ENCODE measurements around the gene NDFIP1. TPM values are rescaled to one million over a fixed set of nuclear protein-coding genes. Genes with fewer than 3 reads are reported as not detected.

The NDFIP1 gene
- total and polyA plus RNA-seq, 5 donors from 2014 or later: 68.2 to 109 (median 80.5) TPM

DNA sequence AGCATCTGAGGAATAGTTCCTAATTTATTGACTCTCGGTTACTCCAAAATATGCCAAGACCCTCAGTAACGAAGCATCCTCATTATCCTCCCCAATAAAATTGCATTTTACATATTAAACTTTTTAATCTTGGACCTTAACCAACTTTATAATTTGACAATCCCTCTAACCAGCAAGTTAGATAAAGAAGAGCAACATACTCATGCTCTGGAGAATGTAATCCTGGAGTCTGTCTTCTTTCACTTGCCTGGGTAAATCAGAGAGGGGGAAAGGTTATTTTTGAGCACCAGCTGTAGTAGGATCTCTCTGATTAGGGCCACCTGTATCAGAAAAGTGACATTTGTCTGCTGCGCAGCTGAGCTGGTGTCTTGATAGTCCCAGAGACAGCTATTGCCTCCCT lies 59.8 kb downstream of the NDFIP1 start:
- H3K27ac Mint-ChIP-seq: no peak overlapping the region
- Histone ChIP-seq H3K4me1 (ENCODE audit: control insufficient read depth, insufficient read depth, low read length, poor library complexity, severe bottlenecking) (no peaks in the 10 kb centered on the region), H3K9me3 (ENCODE audit: control insufficient read depth in 2 of 2, low read length in 2 of 2) (no peaks in the 10 kb centered on the region), H3K27ac (ENCODE audit: insufficient read depth, low read length, poor library complexity, severe bottlenecking) (no peak overlapping the region), H3K27me3 (ENCODE audit: control insufficient read depth, insufficient read depth, low read length) (no peaks in the 10 kb centered on the region), H3K4me3 (ENCODE audit: low read depth, low read length) (no peak overlapping the region), H3K36me3 (ENCODE audit: control insufficient read depth, insufficient read depth, low read length) (no peaks in the 10 kb centered on the region)
- peaks cover 0 to 3% (median 0%) of the 10 kb centered on the region in 4 donors for H3K4me1 Mint-ChIP-seq
- no peak overlapping the region for H3K4me3 Mint-ChIP-seq
- peaks cover 4% of the 10 kb centered on the region for H3K27me3 Mint-ChIP-seq
- H3K36me3 Mint-ChIP-seq: peaks cover 3% of the 10 kb centered on the region
- no peak for DNase-seq
- no peaks in the 10 kb centered on the region for H3K9me3 Mint-ChIP-seq
- ATAC-seq (ENCODE audit: low read depth in 2 of 2): no peak

GRCh38 chr5:142170254-142170953 lies 61.8 kb downstream of the NDFIP1 start:
- no peak for DNase-seq
- no peak overlapping the region for H3K4me3 ChIP-seq (ENCODE audit: low read depth, low read length)
- H3K27ac Mint-ChIP-seq: no peak overlapping the region
- peaks cover 4% of the 10 kb centered on the region for H3K27me3 Mint-ChIP-seq
- ATAC-seq (ENCODE audit: low read depth in 2 of 2): no peak
- no peak overlapping the region for H3K27ac ChIP-seq (ENCODE audit: insufficient read depth, low read length, poor library complexity, severe bottlenecking)
- H3K4me3 Mint-ChIP-seq: peak overlapping the region in 1 of 4 donors; percentile 36
- no peaks in the 10 kb centered on the region for H3K36me3 ChIP-seq (ENCODE audit: control insufficient read depth, insufficient read depth, low read length)
- H3K4me1 Mint-ChIP-seq: no peaks in the 10 kb centered on the region
- H3K4me1 ChIP-seq (ENCODE audit: control insufficient read depth, insufficient read depth, low read length, poor library complexity, severe bottlenecking): no peaks in the 10 kb centered on the region
- no peaks in the 10 kb centered on the region for H3K9me3 Mint-ChIP-seq
- no peaks in the 10 kb centered on the region for H3K27me3 ChIP-seq (ENCODE audit: control insufficient read depth, insufficient read depth, low read length)
- H3K36me3 Mint-ChIP-seq: peaks cover 3% of the 10 kb centered on the region
- H3K9me3 ChIP-seq (ENCODE audit: control insufficient read depth in 2 of 2, low read length in 2 of 2): no peaks in the 10 kb centered on the region

DNA sequence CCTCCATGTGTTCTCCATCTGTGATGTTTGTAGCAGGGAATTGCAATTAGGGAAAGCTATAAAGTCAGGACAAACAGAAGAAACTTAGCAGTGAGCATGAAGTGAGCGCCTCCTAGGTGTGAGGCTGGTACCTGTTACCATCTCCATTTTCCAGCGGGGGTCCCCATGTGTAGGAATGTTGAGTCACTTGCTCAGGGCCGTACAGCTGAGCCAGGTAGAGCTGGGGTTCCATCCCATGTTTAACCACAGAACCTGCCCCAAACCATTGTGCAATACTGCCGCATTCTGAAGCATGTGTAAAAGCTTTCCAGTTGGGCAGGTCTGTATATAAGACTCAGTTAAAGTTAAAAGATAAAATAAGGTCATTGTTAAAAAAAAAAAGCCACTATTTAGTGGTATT lies 62.7 kb downstream of the NDFIP1 start:
- DNase-seq (no peak), ATAC-seq (ENCODE audit: low read depth in 2 of 2) (no peak)
- Mint-ChIP-seq H3K4me3 (no peak overlapping the region), H3K36me3 (peaks cover 3% of the 10 kb centered on the region), H3K4me1 (no peaks in the 10 kb centered on the region), H3K9me3 (no peaks in the 10 kb centered on the region), H3K27ac (no peak overlapping the region), H3K27me3 (peaks cover 4% of the 10 kb centered on the region)
- Histone ChIP-seq H3K9me3 (ENCODE audit: control insufficient read depth in 2 of 2, low read length in 2 of 2) (no peaks in the 10 kb centered on the region), H3K4me1 (ENCODE audit: control insufficient read depth, insufficient read depth, low read length, poor library complexity, severe bottlenecking) (no peaks in the 10 kb centered on the region), H3K27me3 (ENCODE audit: control insufficient read depth, insufficient read depth, low read length) (no peaks in the 10 kb centered on the region), H3K36me3 (ENCODE audit: control insufficient read depth, insufficient read depth, low read length) (no peaks in the 10 kb centered on the region), H3K27ac (ENCODE audit: insufficient read depth, low read length, poor library complexity, severe bottlenecking) (no peak overlapping the region), H3K4me3 (ENCODE audit: low read depth, low read length) (no peak overlapping the region)

DNA sequence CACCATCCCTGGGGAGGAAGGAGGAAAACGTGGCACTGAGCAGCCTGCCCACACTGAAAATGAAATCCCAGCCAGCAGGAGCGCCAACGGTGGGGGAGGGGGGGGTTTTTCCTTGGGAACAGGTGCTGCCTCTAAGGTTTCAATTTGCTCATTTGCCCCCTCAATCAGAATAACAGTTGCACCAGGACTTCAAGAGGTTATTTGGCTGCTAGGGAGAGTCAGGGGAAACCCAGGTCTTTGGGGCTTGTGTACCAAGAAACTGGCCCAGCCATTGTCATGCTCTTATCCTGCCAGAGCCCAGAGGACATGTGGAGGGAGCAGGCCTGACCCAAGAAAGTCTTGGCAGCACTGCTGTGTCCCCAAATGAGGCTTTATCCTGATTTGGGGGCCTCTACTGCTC lies 66.5 kb downstream of the NDFIP1 start:
- H3K9me3 ChIP-seq (ENCODE audit: control insufficient read depth in 2 of 2, low read length in 2 of 2): no peaks in the 10 kb centered on the region
- DNase-seq (no peak), ATAC-seq (ENCODE audit: low read depth in 2 of 2) (no peak)
- H3K27ac ChIP-seq (ENCODE audit: insufficient read depth, low read length, poor library complexity, severe bottlenecking): no peak overlapping the region
- Mint-ChIP-seq H3K9me3 (no peaks in the 10 kb centered on the region), H3K4me3 (no peak overlapping the region), H3K27me3 (peaks cover 4% of the 10 kb centered on the region), H3K4me1 (no peaks in the 10 kb centered on the region), H3K36me3 (peaks cover 3% of the 10 kb centered on the region), H3K27ac (no peak overlapping the region)
- H3K4me3 ChIP-seq (ENCODE audit: low read depth, low read length): no peak overlapping the region
- H3K4me1 ChIP-seq (ENCODE audit: control insufficient read depth, insufficient read depth, low read length, poor library complexity, severe bottlenecking): no peaks in the 10 kb centered on the region
- no peaks in the 10 kb centered on the region for H3K36me3 ChIP-seq (ENCODE audit: control insufficient read depth, insufficient read depth, low read length)
- H3K27me3 ChIP-seq (ENCODE audit: control insufficient read depth, insufficient read depth, low read length): no peaks in the 10 kb centered on the region

GRCh38 chr5:142175461-142176142 lies 67.0 kb downstream of the NDFIP1 start:
- Mint-ChIP-seq H3K36me3 (peaks cover under 1% of the 10 kb centered on the region), H3K9me3 (no peaks in the 10 kb centered on the region), H3K27me3 (peaks cover 3% of the 10 kb centered on the region), H3K4me3 (no peak overlapping the region), H3K4me1 (no peaks in the 10 kb centered on the region), H3K27ac (no peak overlapping the region)
- DNase-seq: no peak
- Histone ChIP-seq H3K27me3 (ENCODE audit: control insufficient read depth, insufficient read depth, low read length) (no peaks in the 10 kb centered on the region), H3K36me3 (ENCODE audit: control insufficient read depth, insufficient read depth, low read length) (no peaks in the 10 kb centered on the region), H3K4me1 (ENCODE audit: control insufficient read depth, insufficient read depth, low read length, poor library complexity, severe bottlenecking) (no peaks in the 10 kb centered on the region), H3K27ac (ENCODE audit: insufficient read depth, low read length, poor library complexity, severe bottlenecking) (no peak overlapping the region), H3K9me3 (ENCODE audit: control insufficient read depth in 2 of 2, low read length in 2 of 2) (no peaks in the 10 kb centered on the region), H3K4me3 (ENCODE audit: low read depth, low read length) (no peak overlapping the region)
- no peak for ATAC-seq (ENCODE audit: low read depth in 2 of 2)

DNA sequence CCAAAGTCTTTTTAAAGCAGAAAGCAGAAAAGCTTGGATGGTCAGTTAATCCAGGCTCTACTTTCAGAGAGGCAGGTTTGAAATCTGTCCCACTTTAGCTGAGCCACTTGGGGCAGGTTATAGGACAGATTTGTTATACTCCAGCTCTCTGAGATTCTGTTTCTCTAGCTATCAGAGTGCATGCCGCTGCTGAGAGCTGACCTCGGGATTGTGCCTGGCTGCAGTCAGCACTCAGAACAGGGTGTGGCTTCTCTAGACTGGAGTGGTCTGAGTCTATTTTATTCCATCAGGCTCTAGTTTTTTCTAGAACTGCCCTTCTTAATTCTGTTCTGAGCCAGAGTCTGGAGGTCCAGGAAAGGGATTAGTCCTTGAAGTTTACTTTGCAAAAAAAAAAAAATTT lies 67.7 kb downstream of the NDFIP1 start:
- H3K27ac Mint-ChIP-seq: no peak overlapping the region
- H3K4me1 Mint-ChIP-seq: no peaks in the 10 kb centered on the region
- H3K36me3 ChIP-seq (ENCODE audit: control insufficient read depth, insufficient read depth, low read length): no peaks in the 10 kb centered on the region

DNA sequence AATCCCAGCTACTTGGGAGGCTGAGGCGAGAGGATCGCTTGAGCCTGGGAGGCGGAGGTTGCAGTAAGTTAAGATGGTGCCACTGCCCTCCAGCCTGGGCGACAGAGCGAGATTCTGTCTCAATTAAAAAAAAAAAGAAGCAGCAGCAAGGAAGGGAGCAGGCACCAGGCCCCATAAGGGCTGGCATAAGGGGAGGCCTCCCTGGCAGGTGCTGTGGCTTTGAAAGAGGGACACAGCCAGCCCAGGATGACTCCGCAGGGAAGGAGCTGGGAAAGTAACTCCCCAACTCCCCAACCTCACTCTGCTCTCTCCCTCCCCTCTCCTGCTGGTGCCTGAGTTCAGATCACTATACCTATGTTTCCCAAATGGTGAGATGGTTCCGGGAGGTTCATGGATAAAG lies 70.1 kb downstream of the NDFIP1 start:
- peaks cover 0 to 2% (median 0%) of the 10 kb centered on the region in 4 donors for H3K4me1 Mint-ChIP-seq
- no peaks in the 10 kb centered on the region for H3K27me3 Mint-ChIP-seq
- H3K27me3 ChIP-seq (ENCODE audit: control insufficient read depth, insufficient read depth, low read length): no peaks in the 10 kb centered on the region
- no peaks in the 10 kb centered on the region for H3K36me3 ChIP-seq (ENCODE audit: control insufficient read depth, insufficient read depth, low read length)
- H3K4me3 Mint-ChIP-seq: no peak overlapping the region
- no peak overlapping the region for H3K27ac ChIP-seq (ENCODE audit: insufficient read depth, low read length, poor library complexity, severe bottlenecking)
- H3K9me3 ChIP-seq (ENCODE audit: control insufficient read depth in 2 of 2, low read length in 2 of 2): no peaks in the 10 kb centered on the region
- no peaks in the 10 kb centered on the region for H3K36me3 Mint-ChIP-seq
- no peaks in the 10 kb centered on the region for H3K4me1 ChIP-seq (ENCODE audit: control insufficient read depth, insufficient read depth, low read length, poor library complexity, severe bottlenecking)
- no peak overlapping the region for H3K27ac Mint-ChIP-seq
- ATAC-seq (ENCODE audit: low read depth in 2 of 2): no peak
- DNase-seq: no peak
- no peaks in the 10 kb centered on the region for H3K9me3 Mint-ChIP-seq
- H3K4me3 ChIP-seq (ENCODE audit: low read depth, low read length): no peak overlapping the region

More for the DNA sequence above, 67.7 kb downstream of the NDFIP1 start:
- Mint-ChIP-seq H3K27me3 (no peaks in the 10 kb centered on the region), H3K36me3 (no peaks in the 10 kb centered on the region), H3K9me3 (no peaks in the 10 kb centered on the region), H3K4me3 (no peak overlapping the region)
- H3K4me3 ChIP-seq (ENCODE audit: low read depth, low read length): no peak overlapping the region
- H3K27me3 ChIP-seq (ENCODE audit: control insufficient read depth, insufficient read depth, low read length): no peaks in the 10 kb centered on the region
- H3K27ac ChIP-seq (ENCODE audit: insufficient read depth, low read length, poor library complexity, severe bottlenecking): no peak overlapping the region
- H3K4me1 ChIP-seq (ENCODE audit: control insufficient read depth, insufficient read depth, low read length, poor library complexity, severe bottlenecking): no peaks in the 10 kb centered on the region
- ATAC-seq (ENCODE audit: low read depth in 2 of 2): no peak
- no peak for DNase-seq
- H3K9me3 ChIP-seq (ENCODE audit: control insufficient read depth in 2 of 2, low read length in 2 of 2): no peaks in the 10 kb centered on the region

All from CD4-positive, CD25-positive, alpha-beta regulatory T cell (primary cell).